Activated naive CD4-positive, alpha-beta T cell treated with anti-CD3 and anti-CD28 coated beads for 36 hours (primary cell): ENCODE data around the gene PDIA6. TPM values are rescaled to one million over a fixed set of nuclear protein-coding genes. Genes with fewer than 3 reads are reported as not detected.
A peak's percentile ranks its signal among the peaks of the same experiment; 100 is the strongest.

Experiments
- CTCF ChIA-PET: fragments of 350-600 bp; sonication (Branson Sonifier 250); formaldehyde crosslinking; loops from one replicate; lab custom pipeline; 2021; ENCODE audit warnings: antibody characterized with exemption; lab: Charles Lee
- DNase-seq: peaks from one replicate; pipeline ENCODE4 v3.0.0-alpha.2; 2020
- H3K27ac Mint-ChIP-seq: one replicate; pipeline ENCODE4 v1.8.0; 2021; ENCODE audit warnings: mild to moderate bottlenecking, mixed read lengths
- H3K27me3 Mint-ChIP-seq: one replicate; pipeline ENCODE4 v1.8.0; 2021; ENCODE audit warnings: low read depth, mixed read lengths
- H3K36me3 Mint-ChIP-seq: one replicate; pipeline ENCODE4 v1.8.0; 2021; ENCODE audit warnings: low read depth, mixed read lengths
- H3K4me1 Mint-ChIP-seq: one replicate; pipeline ENCODE4 v1.8.0; 2021; ENCODE audit warnings: low read depth, mixed read lengths
- H3K4me3 Mint-ChIP-seq: one replicate; pipeline ENCODE4 v1.8.0; 2021; ENCODE audit warnings: mild to moderate bottlenecking, moderate library complexity, mixed read lengths
- H3K9me3 Mint-ChIP-seq: one replicate; pipeline ENCODE4 v1.8.0; 2021; ENCODE audit warnings: mixed read lengths
- intact Hi-C: fragments of 100-400 bp; cut with micrococcal nuclease; formaldehyde crosslinking; loops from one replicate; pipeline ENCODE4 v1.15.1; 2023
- total RNA-seq, 2 experiments: library from RNA; stranded (reverse); gene quantifications; one replicate each; pipeline ENCODE4 v1.2.3, GENCODE V29; 2021

PDIA6 gene
- 100 to 1,000 TPM; 103 to 106 TPM for total RNA-seq

- H3K27ac Mint-ChIP-seq: peak within 1 kb of the TSS; percentile 85
- no peaks in the 10 kb centered on the region for H3K27me3 Mint-ChIP-seq
- DNase-seq: peak; percentile 96
- H3K4me1 Mint-ChIP-seq: peaks cover 34% of the 10 kb centered on the region
- intact Hi-C loops: loop anchor here (1.0 to 5.0 kb wide), 8 partner anchors 120 to 935 kb away; partner anchors contain the start of genes LPIN1, ODC1, ROCK2 and RRM2
- CTCF ChIA-PET: interaction anchor here (0.6 to 1.5 kb wide), 4 partner anchors 20 to 317 kb away, joined by 3 to 6 read pairs (median 6); no protein-coding TSS in a partner anchor
- no peaks in the 10 kb centered on the region for H3K9me3 Mint-ChIP-seq
- peak within 1 kb of the TSS; percentile 85 for H3K4me3 Mint-ChIP-seq
- peaks cover 9% of the 10 kb centered on the region for H3K36me3 Mint-ChIP-seq
These were observed at the start of gene PDIA6 for GRCh38 chr2:10812362-10813162. PDIA6 (minus strand) TSS chr2:10812785; CDS start chr2:10812696, 89 bp downstream.

- no peak for DNase-seq
- H3K27me3 Mint-ChIP-seq: peaks cover 19% of the 10 kb centered on the region
- CTCF ChIA-PET: interaction anchor here (0.7 kb wide), 1 partner anchor 258 kb away, joined by 3 read pairs; no protein-coding TSS in a partner anchor
- no peak overlapping the region for H3K4me3 Mint-ChIP-seq
- peaks cover 18% of the 10 kb centered on the region for H3K4me1 Mint-ChIP-seq
- H3K36me3 Mint-ChIP-seq: no peaks in the 10 kb centered on the region
- no peaks in the 10 kb centered on the region for H3K9me3 Mint-ChIP-seq
- intact Hi-C loops: no loop called here
- no peak overlapping the region for H3K27ac Mint-ChIP-seq
These were observed 49.7 kb upstream of the PDIA6 start for GRCh38 chr2:10862330-10862729.

GRCh38 chr2:10861765-10862164 is 49.2 kb upstream of the PDIA6 start:
- H3K4me1 Mint-ChIP-seq: peaks cover 18% of the 10 kb centered on the region
- no peak for DNase-seq
- CTCF ChIA-PET: interaction anchor here (0.7 kb wide), 1 partner anchor 259 kb away, joined by 3 read pairs; no protein-coding TSS in a partner anchor

GRCh38 chr2:10860814-10861325 is 48.3 kb upstream of the PDIA6 start:
- Mint-ChIP-seq H3K4me3 (no peak overlapping the region), H3K27ac (no peak overlapping the region), H3K9me3 (no peaks in the 10 kb centered on the region), H3K27me3 (peaks cover 16% of the 10 kb centered on the region), H3K36me3 (no peaks in the 10 kb centered on the region), H3K4me1 (peaks cover 15% of the 10 kb centered on the region)
- no peak for DNase-seq
- intact Hi-C loops: no loop called here
- CTCF ChIA-PET: no interaction called here

More at GRCh38 chr2:10861765-10862164, 49.2 kb upstream of the PDIA6 start:
- peaks cover 19% of the 10 kb centered on the region for H3K27me3 Mint-ChIP-seq
- H3K9me3 Mint-ChIP-seq: no peaks in the 10 kb centered on the region
- no peaks in the 10 kb centered on the region for H3K36me3 Mint-ChIP-seq
- no peak overlapping the region for H3K27ac Mint-ChIP-seq
- no peak overlapping the region for H3K4me3 Mint-ChIP-seq
- intact Hi-C loops: no loop called here

GRCh38 chr2:10860081-10860813 is 47.7 kb upstream of the PDIA6 start:
- H3K9me3 Mint-ChIP-seq: no peaks in the 10 kb centered on the region
- intact Hi-C loops: no loop called here
- no peak overlapping the region for H3K4me3 Mint-ChIP-seq
- no peak for DNase-seq
- peaks cover 17% of the 10 kb centered on the region for H3K27me3 Mint-ChIP-seq
- no peaks in the 10 kb centered on the region for H3K36me3 Mint-ChIP-seq
- H3K4me1 Mint-ChIP-seq: peaks cover 12% of the 10 kb centered on the region
- CTCF ChIA-PET: no interaction called here
- H3K27ac Mint-ChIP-seq: no peak overlapping the region

- intact Hi-C loops: no loop called here
These were observed 46.7 kb upstream of the PDIA6 start for GRCh38 chr2:10859278-10859677.

GRCh38 chr2:10848541-10848940 is 36.0 kb upstream of the PDIA6 start:
- H3K27ac Mint-ChIP-seq: no peak overlapping the region
- no peak for DNase-seq
- intact Hi-C loops: no loop called here

More at GRCh38 chr2:10859278-10859677, 46.7 kb upstream of the PDIA6 start:
- H3K9me3 Mint-ChIP-seq: no peaks in the 10 kb centered on the region
- DNase-seq: no peak
- no peak overlapping the region for H3K4me3 Mint-ChIP-seq
- peaks cover 15% of the 10 kb centered on the region for H3K27me3 Mint-ChIP-seq
- H3K36me3 Mint-ChIP-seq: no peaks in the 10 kb centered on the region
- peaks cover 5% of the 10 kb centered on the region for H3K4me1 Mint-ChIP-seq
- no peak overlapping the region for H3K27ac Mint-ChIP-seq
- CTCF ChIA-PET: no interaction called here

GRCh38 chr2:10847008-10847407 is 34.4 kb upstream of the PDIA6 start:
- intact Hi-C loops: no loop called here
- H3K4me3 Mint-ChIP-seq: no peak overlapping the region
- no peak overlapping the region for H3K27ac Mint-ChIP-seq
- H3K36me3 Mint-ChIP-seq: no peaks in the 10 kb centered on the region
- CTCF ChIA-PET: interaction anchor here (0.7 to 1.1 kb wide), 3 partner anchors 11 to 666 kb away, joined by 3 to 4 read pairs (median 4); no protein-coding TSS in a partner anchor
- no peaks in the 10 kb centered on the region for H3K4me1 Mint-ChIP-seq
- no peaks in the 10 kb centered on the region for H3K27me3 Mint-ChIP-seq
- peaks cover 6% of the 10 kb centered on the region for H3K9me3 Mint-ChIP-seq
- no peak for DNase-seq

More at GRCh38 chr2:10848541-10848940, 36.0 kb upstream of the PDIA6 start:
- Mint-ChIP-seq H3K36me3 (no peaks in the 10 kb centered on the region), H3K4me1 (no peaks in the 10 kb centered on the region), H3K27me3 (no peaks in the 10 kb centered on the region), H3K4me3 (no peak overlapping the region), H3K9me3 (no peaks in the 10 kb centered on the region)
- CTCF ChIA-PET: no interaction called here

GRCh38 chr2:10846110-10846861 is 33.7 kb upstream of the PDIA6 start:
- CTCF ChIA-PET: interaction anchor here (0.7 to 1.1 kb wide), 2 partner anchors 11 to 279 kb away, joined by 4 read pairs; no protein-coding TSS in a partner anchor
- no peaks in the 10 kb centered on the region for H3K27me3 Mint-ChIP-seq
- H3K9me3 Mint-ChIP-seq: peaks cover 10% of the 10 kb centered on the region
- H3K4me3 Mint-ChIP-seq: no peak overlapping the region
- no peak for DNase-seq
- intact Hi-C loops: no loop called here
- H3K36me3 Mint-ChIP-seq: no peaks in the 10 kb centered on the region
- H3K27ac Mint-ChIP-seq: no peak overlapping the region
- H3K4me1 Mint-ChIP-seq: no peaks in the 10 kb centered on the region

- no peak for DNase-seq
- Mint-ChIP-seq H3K36me3 (peaks cover 2% of the 10 kb centered on the region), H3K4me3 (no peak overlapping the region), H3K9me3 (peaks cover 16% of the 10 kb centered on the region), H3K27me3 (peaks cover 2% of the 10 kb centered on the region), H3K27ac (no peak overlapping the region), H3K4me1 (no peaks in the 10 kb centered on the region)
- CTCF ChIA-PET: no interaction called here
- intact Hi-C loops: no loop called here
These were observed 33.1 kb upstream of the PDIA6 start for GRCh38 chr2:10845640-10846039.

- intact Hi-C loops: no loop called here
- no peak for DNase-seq
- H3K9me3 Mint-ChIP-seq: peaks cover 24% of the 10 kb centered on the region
- peaks cover 2% of the 10 kb centered on the region for H3K36me3 Mint-ChIP-seq
- peaks cover 3% of the 10 kb centered on the region for H3K27me3 Mint-ChIP-seq
- no peak overlapping the region for H3K27ac Mint-ChIP-seq
- no peaks in the 10 kb centered on the region for H3K4me1 Mint-ChIP-seq
- CTCF ChIA-PET: interaction anchor here (0.6 kb wide), 1 partner anchor 55 kb away, joined by 3 read pairs; no protein-coding TSS in a partner anchor
- H3K4me3 Mint-ChIP-seq: no peak overlapping the region
These were observed 31.5 kb upstream of the PDIA6 start for GRCh38 chr2:10844097-10844496.
